Right ventricle myocardium inferior (tissue), 1 donor: ENCODE measurements around the gene SSBP2. TPM values are rescaled to one million over a fixed set of nuclear protein-coding genes. Genes with fewer than 3 reads are reported as not detected.

Experiments
- ATAC-seq: fragments of 200-7000 bp; cut with Tn5 transposase; one replicate; pipeline ENCODE4 v1.9.1; 2020; ENCODE audit warnings: mild to moderate bottlenecking, moderate library complexity
- DNase-seq: peaks from one replicate; pipeline ENCODE4 v3.0.0; 2021; ENCODE audit errors: missing footprints
- intact Hi-C: fragments of 100-400 bp; cut with DNase I; formaldehyde crosslinking; loops from one replicate; pipeline ENCODE4 v1.11.0; 2022
- long read RNA-seq: library from polyadenylated mRNA; unstranded; transcript quantifications from one replicate; pipeline ENCODE4 v2.0.0, GENCODE V29; 2021
- total RNA-seq: library from RNA; stranded (reverse); fragmentation: NEBNext Ultra II Directional; extraction: Animal tissue kit (Norgen Biotek cat#: 25700); gene quantifications from one replicate; pipeline ENCODE4 v1.2.1, GENCODE V29; 2021
- donor health status: DM: no; HTN: yes; CAD: no; lungs with severe emphysema.

Gene SSBP2
- total RNA-seq: 55.4 TPM
- long read RNA-seq, full-length matches to known transcripts: 18 of 23 reads
- long read RNA-seq, partial matches to known transcripts: 1 of 23 reads
- long read RNA-seq, other reads (novel, unspliced or antisense): 4 of 23 reads

- intact Hi-C loops: loop anchor here (1.0 to 10.0 kb wide), 6 partner anchors 36 to 414 kb away; partner anchors contain the start of gene ATG10
- DNase-seq (peak; percentile 99), ATAC-seq (peak; percentile 96)
Observed at GRCh38 chr5:81751009-81751835, at the start of gene SSBP2. Gene SSBP2 (minus strand): TSS chr5:81751097. CDS start chr5:81751042, 55 bp downstream.

GRCh38 chr5:81795666-81796065, 44.8 kb upstream of the SSBP2 start:
- ATAC-seq: no peak

GRCh38 chr5:81794226-81794625, 43.3 kb upstream of the SSBP2 start:
- ATAC-seq (no peak), DNase-seq (no peak)
- intact Hi-C loops: no loop called here

More at GRCh38 chr5:81795666-81796065, 44.8 kb upstream of the SSBP2 start:
- intact Hi-C loops: no loop called here
- no peak for DNase-seq

GRCh38 chr5:81790336-81790735, 39.4 kb upstream of the SSBP2 start:
- DNase-seq (no peak), ATAC-seq (no peak)
- intact Hi-C loops: no loop called here

- intact Hi-C loops: no loop called here
- DNase-seq (no peak), ATAC-seq (no peak)
Observed at GRCh38 chr5:81789033-81789432, 38.1 kb upstream of the SSBP2 start.

GRCh38 chr5:81788329-81788728, 37.4 kb upstream of the SSBP2 start:
- ATAC-seq (no peak), DNase-seq (no peak)
- intact Hi-C loops: no loop called here

GRCh38 chr5:81787474-81788242, 36.8 kb upstream of the SSBP2 start:
- no peak for DNase-seq
- intact Hi-C loops: loop anchor here (1.0 to 2.0 kb wide), 2 partner anchors 37 to 64 kb away; partner anchors contain the start of gene SSBP2
- ATAC-seq: peak; percentile 71

GRCh38 chr5:81786991-81787390, 36.1 kb upstream of the SSBP2 start:
- DNase-seq (no peak), ATAC-seq (no peak)
- intact Hi-C loops: loop anchor here (1.0 to 2.0 kb wide), 2 partner anchors 36 to 64 kb away; partner anchors contain the start of gene SSBP2

GRCh38 chr5:81786496-81786895, 35.6 kb upstream of the SSBP2 start:
- DNase-seq: no peak
- ATAC-seq: no peak
- intact Hi-C loops: loop anchor here (2.0 kb wide), 1 partner anchor 36 kb away; the partner anchor contains the start of gene SSBP2

- intact Hi-C loops: no loop called here
- DNase-seq (no peak), ATAC-seq (no peak)
Observed at GRCh38 chr5:81785322-81785721, 34.4 kb upstream of the SSBP2 start.

- intact Hi-C loops: no loop called here
- no peak for ATAC-seq
- no peak for DNase-seq
Observed at GRCh38 chr5:81783401-81783800, 32.5 kb upstream of the SSBP2 start.

- intact Hi-C loops: no loop called here
- no peak for ATAC-seq
- DNase-seq: no peak
Observed at GRCh38 chr5:81782811-81783210, 31.9 kb upstream of the SSBP2 start.

GRCh38 chr5:81779916-81780266, 29.0 kb upstream of the SSBP2 start:
- ATAC-seq: no peak
- intact Hi-C loops: loop anchor here (2.0 kb wide), 1 partner anchor 27 kb away; no protein-coding TSS in a partner anchor
- DNase-seq: no peak

- ATAC-seq (peak; percentile 80), DNase-seq (peak; percentile 85)
- intact Hi-C loops: loop anchor here (2.0 kb wide), 1 partner anchor 27 kb away; no protein-coding TSS in a partner anchor
Observed at GRCh38 chr5:81779125-81779915, 28.4 kb upstream of the SSBP2 start.

- ATAC-seq (peak; percentile 49), DNase-seq (no peak)
- intact Hi-C loops: loop anchor here (2.0 kb wide), 1 partner anchor 26 kb away; no protein-coding TSS in a partner anchor
Observed at GRCh38 chr5:81778642-81779041, 27.7 kb upstream of the SSBP2 start.

- intact Hi-C loops: no loop called here
- DNase-seq (no peak), ATAC-seq (no peak)
Observed at GRCh38 chr5:81776258-81776657, 25.4 kb upstream of the SSBP2 start.

- ATAC-seq (no peak), DNase-seq (no peak)
- intact Hi-C loops: no loop called here
Observed at GRCh38 chr5:81774374-81774773, 23.5 kb upstream of the SSBP2 start.

- DNase-seq: no peak
- intact Hi-C loops: no loop called here
- no peak for ATAC-seq
Observed at GRCh38 chr5:81773574-81773973, 22.7 kb upstream of the SSBP2 start.

GRCh38 chr5:81773161-81773560, 22.3 kb upstream of the SSBP2 start:
- ATAC-seq: peak; percentile 39
- intact Hi-C loops: no loop called here
- no peak for DNase-seq
